ENCODE measurements around the gene S100A11.

The S100A11 gene

DNA sequence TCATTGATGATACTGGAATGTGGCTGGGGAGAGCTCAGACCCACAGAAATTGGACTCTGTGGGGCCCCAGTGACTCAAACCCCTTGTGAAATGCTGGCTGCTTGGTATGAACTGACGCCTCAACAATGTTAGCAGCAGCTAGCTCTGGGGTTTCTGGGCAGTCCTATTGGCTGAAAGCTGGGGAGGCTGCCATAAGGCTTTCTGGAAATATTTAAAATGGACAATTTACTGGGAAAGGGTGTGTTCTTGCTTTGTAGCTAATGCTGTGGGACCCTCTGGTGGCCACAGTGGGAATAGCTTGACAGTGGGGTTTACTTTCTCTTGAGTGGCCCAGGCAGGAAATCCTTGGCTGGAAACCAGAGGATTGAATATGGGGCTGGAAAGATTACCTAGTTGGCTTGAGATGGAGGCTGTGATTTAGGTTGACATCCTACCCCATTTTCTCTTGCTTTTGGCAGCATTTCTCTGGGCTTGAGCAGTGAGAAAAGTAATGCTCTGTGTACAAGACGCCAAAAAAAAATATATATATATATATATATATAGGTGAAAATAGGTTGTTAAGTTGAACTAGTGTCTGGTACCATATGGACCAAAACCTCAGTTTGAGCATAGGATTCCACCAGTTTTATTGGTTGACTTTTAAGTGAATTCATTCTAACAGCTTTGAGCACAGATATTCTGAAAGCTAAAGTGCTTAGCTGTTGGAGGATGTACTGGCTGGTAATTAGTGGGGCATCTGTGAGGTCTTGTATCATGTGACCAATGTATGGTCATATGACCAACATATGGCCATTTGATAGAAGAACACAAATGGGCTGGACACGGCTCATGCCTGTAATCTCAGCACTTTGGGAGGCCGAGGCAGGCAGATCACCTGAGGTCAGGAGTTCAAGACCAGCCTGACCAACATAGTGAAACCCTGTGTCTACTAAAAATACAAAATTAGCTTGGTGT, 34.9 kb downstream of the S100A11 start:
- DNase-seq (ENCODE audit: low spot score) = peak; percentile 52

DNA sequence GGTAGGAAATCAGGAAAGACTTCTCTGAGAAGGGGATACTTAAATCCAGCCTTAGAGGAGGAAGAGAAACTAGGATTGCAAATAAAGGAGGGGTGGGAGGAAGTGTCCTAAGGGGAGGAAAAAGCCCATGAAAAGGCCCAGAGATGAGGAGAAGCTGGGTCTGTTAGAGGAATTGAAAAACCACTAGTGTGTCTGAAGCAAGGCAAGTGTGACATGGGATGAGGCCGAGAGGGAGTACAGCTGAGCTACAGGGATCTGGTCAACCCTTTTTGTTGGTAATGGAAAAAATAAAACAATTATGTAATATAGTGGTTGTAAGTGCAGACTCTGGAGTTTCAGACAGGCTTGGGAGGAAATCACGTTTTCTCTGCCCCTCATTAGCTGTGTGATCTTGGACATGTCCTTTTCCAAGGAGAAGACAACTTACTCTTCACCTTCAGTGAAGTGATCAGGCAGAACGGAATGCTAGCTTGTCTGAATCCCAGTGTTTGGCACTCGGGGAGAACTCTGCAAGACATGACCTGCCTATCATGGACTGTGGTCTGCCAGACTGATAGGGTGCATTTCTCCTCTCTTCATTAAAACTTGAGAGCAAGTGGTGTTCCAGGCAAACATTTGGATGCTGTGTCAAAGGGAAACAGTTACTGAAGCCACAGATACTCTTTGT, 35.7 kb downstream of the S100A11 start:
- DNase-seq (ENCODE audit: low spot score) = no peak

DNA sequence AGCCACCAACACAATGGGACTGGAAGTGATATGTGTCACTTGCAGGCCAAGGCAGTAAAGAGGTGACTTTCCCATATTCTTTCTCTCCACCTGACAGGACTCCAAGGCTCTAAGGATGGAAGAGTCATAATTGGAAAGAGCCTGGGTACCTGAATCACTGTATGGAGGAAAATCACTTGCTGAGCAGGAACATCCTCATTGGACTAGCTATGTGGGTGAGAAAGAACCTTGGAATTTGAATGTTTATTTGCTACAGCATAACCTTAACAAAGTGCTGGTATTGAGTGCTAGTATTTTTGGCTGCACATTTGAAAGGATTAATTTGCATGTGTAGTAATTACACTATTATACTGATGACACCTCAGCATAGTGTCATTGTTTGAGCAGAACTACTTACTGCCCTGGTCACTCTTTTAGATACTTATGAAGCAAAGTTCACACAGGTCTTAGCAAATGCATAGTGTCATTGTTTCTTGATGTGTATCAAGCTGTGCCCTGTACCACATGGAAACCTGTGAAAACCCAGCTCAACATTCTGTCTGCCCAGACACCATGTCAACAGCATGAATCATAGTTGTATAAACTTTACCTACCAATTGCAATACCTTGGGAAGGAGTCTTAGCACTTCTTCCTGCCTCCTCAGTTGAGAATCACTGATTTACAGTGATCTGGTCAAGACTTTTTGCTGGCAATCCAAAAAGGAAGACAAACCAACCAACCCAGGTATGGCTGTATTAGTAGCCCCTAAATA, 38.0 kb downstream of the S100A11 start:
- no peak for DNase-seq (ENCODE audit: low spot score)

DNA sequence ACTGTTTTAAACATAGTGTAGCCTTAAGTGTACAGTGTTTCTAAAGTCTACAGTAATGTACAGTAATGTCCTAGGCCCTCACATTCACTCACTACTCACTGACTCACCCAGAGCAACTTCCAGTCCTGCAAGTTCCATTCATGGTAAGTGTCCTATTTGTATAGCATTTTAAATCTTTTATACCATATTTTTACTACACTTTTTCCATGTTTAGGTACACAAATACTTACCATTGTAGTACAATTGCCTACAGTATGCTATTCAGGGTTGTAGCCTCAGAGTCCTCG, 39.6 kb downstream of the S100A11 start:
- no peak for DNase-seq (ENCODE audit: low spot score)

DNA sequence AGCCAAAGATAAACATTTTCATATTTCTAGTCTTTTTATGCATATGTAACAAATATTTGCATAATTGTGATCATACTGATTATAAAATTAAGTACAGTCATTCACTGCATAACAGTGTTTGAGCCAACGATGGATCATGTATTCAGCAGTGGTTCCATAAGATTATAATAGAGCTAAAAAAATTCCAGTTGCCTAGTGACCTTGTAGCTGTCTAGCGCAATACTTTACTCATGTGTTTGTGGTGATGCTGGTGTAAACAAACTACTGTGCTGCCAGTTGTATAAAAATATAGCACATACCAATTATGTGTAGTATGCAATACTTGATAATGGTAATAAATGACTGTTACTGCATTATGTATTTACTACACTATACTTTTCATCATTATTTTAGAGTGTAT, 41.0 kb downstream of the S100A11 start:
- no peak for DNase-seq (ENCODE audit: low spot score)

DNA sequence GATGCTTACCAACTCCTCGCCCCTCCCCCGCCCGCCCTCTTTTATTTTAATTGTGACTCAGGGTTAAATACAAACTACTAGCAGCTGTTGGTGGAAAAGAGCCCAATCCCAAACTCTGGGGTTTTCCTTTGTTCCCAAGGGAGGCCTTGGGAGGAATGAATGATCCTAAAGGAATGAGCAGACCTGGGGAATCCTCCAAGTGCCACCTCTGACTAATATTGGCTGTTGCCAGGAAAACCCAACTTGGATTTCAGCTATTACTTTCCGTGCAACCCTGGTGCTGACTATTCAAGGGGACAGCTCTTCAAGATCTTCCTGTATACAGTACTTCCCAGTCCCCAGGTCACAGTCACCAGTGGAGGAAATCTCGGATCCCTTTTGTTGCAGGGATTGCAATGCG, 41.8 kb downstream of the S100A11 start:
- no peak for DNase-seq (ENCODE audit: low spot score)

- peak; percentile 65 for DNase-seq (ENCODE audit: low spot score)
These were observed 42.9 kb downstream of the S100A11 start, which contains the start of gene S100A10 for GRCh38 chr1:151993734-151994496. S100A10 (minus strand) TSS chr1:151993859; CDS start chr1:151986230, 7,629 bp downstream.

- no peak for DNase-seq (ENCODE audit: low spot score)
These were observed 43.6 kb downstream of the S100A11 start for GRCh38 chr1:151993084-151993733.

GRCh38 chr1:151992303-151993083, 44.3 kb downstream of the S100A11 start:
- DNase-seq (ENCODE audit: low spot score) = peak; percentile 63

DNA sequence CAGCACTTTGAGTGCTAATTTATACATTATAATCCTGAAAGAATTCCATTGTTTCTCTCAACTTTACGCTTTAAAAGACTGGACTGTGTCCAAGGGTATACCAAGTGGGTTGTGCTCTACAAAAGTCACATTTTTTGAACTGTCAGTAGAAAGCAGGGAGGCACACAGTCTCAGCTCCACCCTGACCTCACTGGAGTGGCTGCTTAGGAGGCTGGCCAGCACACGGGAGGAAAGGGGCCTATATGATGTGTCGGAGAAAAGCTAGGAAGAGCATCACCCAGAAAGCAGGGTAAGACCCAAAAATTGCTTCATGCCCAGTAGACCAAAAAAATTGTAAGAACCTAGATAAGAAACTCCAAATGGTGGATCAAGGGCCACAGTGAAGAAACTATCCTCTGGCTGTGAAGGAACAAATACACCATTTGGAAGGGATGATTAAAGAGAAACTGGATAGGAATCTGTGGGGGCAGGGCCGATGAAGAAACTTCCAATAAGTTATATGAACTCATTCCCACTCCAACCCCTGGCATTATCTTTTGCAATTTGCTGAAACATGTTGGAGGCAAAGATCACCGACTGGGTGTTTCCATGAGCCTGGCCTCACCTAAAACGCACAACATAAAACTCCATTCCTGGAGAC, 45.0 kb downstream of the S100A11 start:
- DNase-seq (ENCODE audit: low spot score) = no peak

GRCh38 chr1:151990856-151991198, 46.0 kb downstream of the S100A11 start:
- DNase-seq (ENCODE audit: low spot score) = no peak

GRCh38 chr1:151990058-151990855, 46.5 kb downstream of the S100A11 start:
- DNase-seq (ENCODE audit: low spot score) = no peak

DNA sequence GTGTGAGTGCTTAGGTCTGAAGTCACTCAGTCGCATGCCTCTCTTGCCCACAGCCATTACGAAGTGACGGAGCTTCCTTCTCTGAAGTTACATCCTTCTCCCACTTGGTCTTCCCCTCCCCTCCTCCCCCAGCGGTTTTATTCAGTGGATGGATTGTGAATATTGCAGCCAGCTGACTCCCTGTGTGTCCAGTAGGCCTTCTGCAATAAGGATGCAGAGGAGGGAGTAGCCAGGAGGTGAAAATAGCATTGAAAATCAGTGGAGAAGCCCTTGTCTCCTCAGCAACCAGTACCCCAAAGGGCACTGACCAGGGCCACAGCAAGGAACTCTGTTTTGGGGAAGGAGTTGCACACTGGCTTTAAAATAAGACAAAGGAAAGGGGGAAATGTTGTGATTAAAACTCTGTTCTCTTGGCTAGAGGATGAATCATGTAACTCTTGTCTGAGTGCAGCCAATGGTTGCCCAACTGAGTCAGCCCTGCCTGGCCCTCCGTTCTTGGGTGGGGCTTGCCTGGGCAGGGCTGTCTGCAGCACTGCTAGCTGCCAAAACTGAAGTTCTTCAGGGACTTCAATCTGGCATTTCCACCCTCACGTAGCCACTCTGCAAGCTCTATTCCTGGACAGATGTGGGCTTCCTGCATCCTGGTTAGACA, 47.5 kb downstream of the S100A11 start:
- DNase-seq (ENCODE audit: low spot score) = no peak

DNA sequence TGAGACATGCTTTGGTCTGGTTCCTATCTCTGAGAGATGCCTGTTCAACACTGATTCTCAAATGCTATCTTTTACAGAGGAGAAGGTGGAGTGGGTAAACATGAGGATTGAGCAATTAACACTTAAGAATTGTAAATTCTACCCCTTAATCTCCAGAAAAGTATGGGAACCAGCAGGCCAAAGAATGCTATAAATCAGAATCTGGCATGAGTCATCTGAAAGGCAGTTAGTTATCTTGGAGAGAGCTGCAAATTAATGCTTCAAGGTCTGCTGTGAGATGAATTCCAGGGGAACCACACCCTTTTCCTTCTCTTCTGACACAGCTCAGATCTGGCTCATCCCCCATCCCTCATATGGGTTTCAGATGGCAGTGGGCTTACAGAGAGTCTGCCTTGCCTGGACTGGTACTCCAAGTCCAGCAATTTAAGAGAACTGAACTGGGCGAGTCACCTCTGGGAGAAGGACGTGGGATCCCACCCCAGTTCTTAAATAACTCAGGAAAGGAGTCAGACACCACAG, 48.3 kb downstream of the S100A11 start:
- no peak for DNase-seq (ENCODE audit: low spot score)

- DNase-seq (ENCODE audit: low spot score) = no peak
These were observed 50.2 kb downstream of the S100A11 start for GRCh38 chr1:151986501-151987190.

DNA sequence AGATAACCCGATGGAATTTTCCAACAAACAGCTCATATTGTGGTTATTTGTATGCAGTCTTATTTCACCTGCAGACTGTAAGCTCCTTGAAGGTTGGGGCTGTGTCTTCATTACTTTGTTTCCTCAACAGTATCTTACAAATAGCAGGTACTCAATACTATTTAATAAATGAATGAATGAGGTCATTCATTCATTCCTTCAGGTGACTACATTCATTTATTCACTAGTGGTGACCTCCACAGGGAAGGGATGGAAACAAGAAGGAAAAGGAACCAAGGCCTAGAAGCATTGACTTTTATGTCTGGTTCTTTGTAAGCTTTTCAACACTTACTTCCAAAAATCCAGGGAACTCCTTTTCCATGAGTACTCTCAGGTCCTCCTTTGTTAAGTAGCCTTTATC, 51.0 kb downstream of the S100A11 start:
- no peak for DNase-seq (ENCODE audit: low spot score)

DNA sequence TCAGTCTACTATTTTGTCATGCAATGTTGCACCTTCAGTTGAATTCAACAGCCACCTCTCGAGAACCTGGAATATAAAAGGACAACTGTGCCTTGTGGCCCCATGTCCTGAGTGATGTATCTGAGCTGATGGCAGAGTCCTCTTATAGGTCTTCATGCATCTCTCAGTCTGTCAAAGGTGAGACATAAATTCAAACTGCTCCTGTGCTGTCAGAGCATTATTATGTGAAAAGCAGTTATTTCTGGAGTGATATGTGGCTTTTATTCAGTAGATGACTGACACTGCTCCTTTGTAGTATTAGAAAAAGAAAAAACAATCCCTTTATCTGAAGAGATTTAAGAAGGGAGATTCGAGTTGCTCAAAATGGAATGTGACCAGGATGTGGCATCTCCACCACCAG, 51.5 kb downstream of the S100A11 start:
- DNase-seq (ENCODE audit: low spot score) = no peak

Data from HuH-7 (cell line).